RWPE1 (cell line): Measurements from ENCODE around the gene FRMD8.
A peak's percentile ranks its signal among the peaks of the same experiment; 100 is the strongest.

ENCODE experiments used
- CTCF ChIA-PET: fragments of 350-600 bp; sonication (Branson Sonifier 250); formaldehyde crosslinking; extraction: SDS; loops from one replicate; lab custom pipeline; 2021; lab: Yijun Ruan, JAX
- POLR2A ChIA-PET: fragments of 400-600 bp; formaldehyde crosslinking; extraction: SDS; loops from one replicate; lab custom pipeline; 2020; ENCODE audit warnings: antibody characterized with exemption; ENCODE audit not compliant: low non-redundant PET; lab: Yijun Ruan, JAX
- DNase-seq: peaks from one replicate; pipeline ENCODE4 v3.0.0; 2012; ENCODE audit warnings: low spot score
- H3K27ac ChIP-seq: fragments of 450-650 bp; 2 replicates; pipeline ENCODE4 v1.5.1; 2017
- CTCF ChIP-seq: fragments of 450-650 bp; conservative IDR thresholded peaks from 2 replicates; pipeline ENCODE4 v1.5.1; 2017; ENCODE audit warnings: low read depth, mild to moderate bottlenecking

The FRMD8 gene

GRCh38 chr11:65442842-65443331 is 56.5 kb downstream of the FRMD8 start:
- POLR2A ChIA-PET: interaction anchor here (0.6 to 0.7 kb wide), 2 partner anchors 24 to 61 kb away, joined by 3 to 4 read pairs; no protein-coding TSS in a partner anchor
- CTCF ChIA-PET: no interaction called here
- no peak for TF ChIP-seq CTCF
- DNase-seq: no peak
- peak overlapping the region; percentile 85 for H3K27ac ChIP-seq

- DNase-seq: no peak
- ChIA-PET POLR2A (no interaction called here), CTCF (no interaction called here)
- H3K27ac ChIP-seq: peak overlapping the region; percentile 85
- no peak for TF ChIP-seq CTCF
Measured at GRCh38 chr11:65444314-65445051, 58.0 kb downstream of the FRMD8 start.

GRCh38 chr11:65445101-65445603 is 58.7 kb downstream of the FRMD8 start:
- POLR2A ChIA-PET: no interaction called here
- no peak for TF ChIP-seq CTCF
- peak overlapping the region; percentile 85 for H3K27ac ChIP-seq
- CTCF ChIA-PET: no interaction called here
- no peak for DNase-seq

- H3K27ac ChIP-seq: peak overlapping the region; percentile 85
- no peak for DNase-seq
- ChIA-PET POLR2A (interaction anchor here (0.6 kb wide), 1 partner anchor 62 kb away, joined by 4 read pairs; no protein-coding TSS in a partner anchor), CTCF (interaction anchor here (0.6 kb wide), 1 partner anchor 21 kb away, joined by 5 read pairs; no protein-coding TSS in a partner anchor)
- no peak for TF ChIP-seq CTCF
Measured at GRCh38 chr11:65445604-65446445, 59.4 kb downstream of the FRMD8 start.

GRCh38 chr11:65446446-65447277 is 60.2 kb downstream of the FRMD8 start:
- ChIA-PET POLR2A (interaction anchor here (0.6 kb wide), 1 partner anchor 61 kb away, joined by 4 read pairs; no protein-coding TSS in a partner anchor), CTCF (interaction anchor here (0.6 kb wide), 1 partner anchor 20 kb away, joined by 5 read pairs; no protein-coding TSS in a partner anchor)
- DNase-seq: no peak
- TF ChIP-seq CTCF: no peak
- peak overlapping the region; percentile 85 for H3K27ac ChIP-seq
